Activated CD4-positive, alpha-beta T cell treated with anti-CD3 and anti-CD28 coated beads, Interleukin-2, amount 50 U/mL, for 48 hours (primary cell): Measurements from ENCODE around the gene SLC6A4.
"Not testable (repeated sequence)": the region's sequence is repeated elsewhere in the genome, so short reads cannot be mapped to it uniquely, and the experiment has no call there.

Experiments used
- DNase-seq, 2 experiments: peaks; one replicate each; pipeline ENCODE4 v3.0.0-alpha.2; 2020

SLC6A4 gene

DNA sequence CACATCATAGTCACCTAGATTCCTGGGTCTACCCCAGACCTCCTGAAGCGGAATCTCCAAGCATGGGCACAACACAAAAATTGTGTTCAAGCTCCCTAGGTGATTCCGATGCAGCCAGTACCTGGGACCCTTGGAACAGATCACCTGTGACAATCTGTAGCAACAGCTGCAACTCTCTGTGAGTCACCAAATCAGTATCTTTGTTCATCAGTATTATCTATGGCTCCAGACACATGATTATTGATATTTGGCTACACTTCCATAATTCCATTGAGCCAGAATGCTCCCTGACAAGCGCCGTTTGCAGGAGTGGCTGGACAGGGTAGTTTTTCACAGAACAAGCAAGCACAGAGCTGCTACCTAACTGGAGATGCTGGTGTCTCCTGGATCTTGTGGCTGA is 16.2 kb downstream of the SLC6A4 start:
- no peak for DNase-seq

DNA sequence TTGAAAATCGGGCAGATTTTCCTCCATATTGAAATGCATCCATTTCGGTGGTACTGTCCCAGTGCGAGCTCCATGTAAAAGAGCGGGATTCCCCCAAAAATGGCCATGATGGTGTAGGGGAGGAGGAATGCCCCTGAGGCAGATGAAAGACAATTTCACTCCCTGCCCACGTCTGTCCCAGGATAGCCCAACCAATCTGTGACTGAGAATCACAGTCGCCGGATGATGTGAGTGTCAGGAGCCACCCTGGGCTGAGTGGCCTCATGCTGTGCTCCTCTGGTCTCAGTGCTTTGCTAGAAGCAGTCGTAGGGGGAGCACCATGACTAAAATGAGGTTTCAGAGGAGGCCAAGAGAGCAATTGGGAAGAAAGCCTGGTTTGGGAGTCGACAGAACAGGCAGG is 16.7 kb downstream of the SLC6A4 start:
- no peak for DNase-seq

DNA sequence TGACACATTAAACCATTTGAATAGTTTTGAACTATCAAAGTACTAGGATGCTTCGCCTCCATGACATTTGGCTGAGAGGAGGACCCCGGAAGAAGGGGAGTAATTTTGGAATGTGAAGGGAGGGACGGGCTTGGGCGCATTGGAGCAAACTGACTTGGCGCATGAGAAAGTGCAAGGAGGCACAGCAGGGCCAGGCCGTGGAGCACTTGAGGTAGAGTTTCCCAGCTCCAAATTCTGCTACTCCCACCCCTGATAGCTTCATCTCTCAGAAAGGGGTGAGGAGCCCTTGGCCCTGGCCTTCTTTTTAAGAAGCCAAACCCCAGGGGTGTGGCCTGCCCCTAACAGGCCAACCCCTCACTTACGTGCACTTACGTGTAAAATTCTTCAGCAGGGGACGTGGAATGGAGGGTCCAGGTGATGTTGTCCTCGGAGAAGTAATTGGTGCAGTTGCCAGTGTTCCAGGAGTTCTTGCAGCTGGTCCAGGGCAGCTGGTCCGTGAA is 17.7 kb downstream of the SLC6A4 start:
- no peak for DNase-seq

DNA sequence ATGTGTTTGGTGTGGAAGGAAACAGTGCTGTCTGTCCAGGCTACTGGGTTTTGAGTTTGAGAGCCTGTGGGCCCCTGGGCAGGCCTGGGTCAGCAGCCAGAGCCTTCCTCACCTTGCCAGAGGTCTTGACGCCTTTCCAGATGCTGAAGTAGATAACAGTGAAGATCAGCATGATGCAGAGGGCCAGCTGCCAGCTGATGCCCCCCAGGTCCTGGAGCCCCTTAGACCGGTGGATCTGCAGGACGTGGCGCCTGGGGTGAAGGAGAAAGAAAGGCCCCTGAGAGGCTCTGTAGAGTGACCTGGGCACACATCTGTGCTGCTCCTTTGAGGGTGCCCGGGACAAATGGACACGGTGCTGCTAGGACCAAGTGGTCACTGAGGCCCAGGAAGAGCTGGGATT is 18.4 kb downstream of the SLC6A4 start:
- DNase-seq: no peak

DNA sequence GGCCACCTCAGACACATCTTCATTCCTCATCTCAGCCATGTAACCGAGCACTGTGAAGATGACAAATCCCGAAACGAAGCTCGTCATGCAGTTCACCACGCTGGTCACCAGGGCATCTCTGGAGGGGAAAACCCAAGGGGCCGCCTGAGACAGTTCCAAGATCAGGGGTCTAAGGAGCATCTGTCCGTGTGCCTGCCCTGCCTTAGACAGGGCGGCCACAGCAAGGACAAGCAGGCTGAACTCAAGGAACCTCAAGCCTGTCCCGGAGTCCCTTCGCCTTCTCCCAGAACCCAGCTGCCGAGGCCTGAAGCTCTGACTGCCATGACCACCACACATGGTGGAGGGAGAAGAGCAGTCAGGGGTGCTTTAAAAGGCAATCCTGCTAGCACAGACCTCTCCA is 22.7 kb downstream of the SLC6A4 start:
- DNase-seq: no peak

DNA sequence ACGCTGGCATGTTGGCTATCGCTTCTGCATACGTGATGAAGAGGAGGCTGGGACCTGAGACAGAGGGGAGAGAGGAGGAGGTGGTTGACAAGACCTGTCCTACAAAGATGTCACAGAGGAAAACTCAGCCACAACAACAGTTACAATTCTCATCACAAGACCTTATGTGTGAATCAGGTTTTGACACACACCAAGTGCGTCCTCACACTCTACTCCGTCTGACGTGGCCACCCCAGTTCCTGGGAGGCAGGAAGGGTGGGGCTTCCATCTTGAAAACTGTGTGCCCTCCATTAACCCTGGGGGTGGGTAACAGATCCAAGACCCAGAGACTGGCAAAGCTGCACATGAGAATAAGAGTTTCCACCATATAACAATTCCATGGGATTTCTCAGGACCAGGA is 24.1 kb downstream of the SLC6A4 start:
- DNase-seq: no peak

DNA sequence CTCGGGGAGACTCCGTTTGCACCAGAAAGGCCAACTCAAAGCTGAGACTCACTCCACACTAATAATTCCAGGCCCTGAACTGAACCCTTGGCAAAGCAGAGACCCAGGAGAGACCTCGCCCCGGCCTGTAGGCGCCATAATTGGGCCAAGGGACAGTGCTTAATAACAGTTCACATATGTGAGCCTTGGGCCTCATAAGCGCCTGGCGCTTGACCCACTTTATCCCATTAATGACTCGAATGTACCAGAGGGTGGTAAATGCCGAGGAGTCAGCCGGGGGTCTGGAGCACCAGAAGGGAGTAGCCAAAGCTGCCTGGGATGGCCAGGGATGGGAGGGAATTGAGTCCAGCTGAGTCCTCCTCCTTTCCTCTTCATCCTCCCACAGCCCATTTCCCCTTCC is 24.6 kb downstream of the SLC6A4 start:
- DNase-seq: no peak

DNA sequence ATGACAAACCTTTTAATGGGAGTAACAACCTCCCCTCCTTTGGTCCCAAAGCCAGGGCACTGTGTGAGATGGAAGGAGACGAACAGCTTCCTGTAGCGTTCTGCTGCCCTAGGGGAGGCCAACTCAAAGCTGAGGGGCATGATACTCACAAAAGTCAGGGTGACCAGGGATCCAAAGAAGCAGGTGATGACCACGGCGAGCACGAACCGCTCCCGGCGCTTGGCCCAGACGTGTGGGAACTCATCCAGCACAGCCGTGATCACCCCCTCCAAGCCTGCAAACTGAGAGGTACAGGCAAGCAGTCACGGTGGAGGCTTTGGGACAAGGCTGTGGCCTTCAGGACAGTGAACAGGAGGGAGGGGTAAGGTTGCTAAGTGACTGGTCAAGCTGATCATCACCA is 25.1 kb downstream of the SLC6A4 start:
- DNase-seq: no peak

DNA sequence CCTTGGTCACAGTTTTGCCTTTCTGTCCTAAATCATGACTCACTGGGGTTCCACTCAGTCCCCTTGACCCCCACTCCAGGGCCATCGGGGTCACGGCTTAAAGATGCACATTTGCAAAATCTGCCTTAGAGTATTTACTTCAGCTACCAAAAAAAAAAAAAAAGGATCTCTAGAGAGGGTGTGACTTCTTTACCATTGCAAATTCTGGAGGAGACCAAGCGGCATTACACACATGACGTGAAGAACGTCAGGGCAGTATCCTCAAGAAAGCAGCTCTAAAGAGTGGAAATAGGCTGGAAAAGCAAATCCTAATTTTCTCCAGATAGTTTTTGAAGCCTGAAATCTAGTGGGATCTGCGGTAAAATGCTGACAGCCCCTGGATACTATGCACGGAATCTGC is 25.6 kb downstream of the SLC6A4 start:
- DNase-seq: no peak

DNA sequence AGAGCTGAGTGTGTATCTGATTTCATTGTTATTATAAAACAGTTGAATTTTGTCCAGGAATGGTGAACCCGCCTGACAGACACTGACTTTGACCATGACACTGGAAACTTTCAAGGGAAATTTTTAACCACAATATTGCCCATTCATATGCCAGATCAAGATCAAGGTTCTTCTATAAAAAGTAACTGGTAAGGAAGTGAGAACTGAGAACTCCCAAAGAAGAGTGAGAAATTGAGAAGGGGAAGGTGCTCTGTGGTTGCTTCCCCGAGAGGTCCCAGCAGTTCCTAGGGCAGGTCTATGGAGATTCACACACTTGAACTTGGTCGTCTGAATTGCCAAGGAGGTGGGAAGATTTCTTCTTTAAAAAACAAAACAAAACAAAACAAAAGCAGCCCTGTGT is 27.3 kb downstream of the SLC6A4 start:
- DNase-seq: no peak

DNA sequence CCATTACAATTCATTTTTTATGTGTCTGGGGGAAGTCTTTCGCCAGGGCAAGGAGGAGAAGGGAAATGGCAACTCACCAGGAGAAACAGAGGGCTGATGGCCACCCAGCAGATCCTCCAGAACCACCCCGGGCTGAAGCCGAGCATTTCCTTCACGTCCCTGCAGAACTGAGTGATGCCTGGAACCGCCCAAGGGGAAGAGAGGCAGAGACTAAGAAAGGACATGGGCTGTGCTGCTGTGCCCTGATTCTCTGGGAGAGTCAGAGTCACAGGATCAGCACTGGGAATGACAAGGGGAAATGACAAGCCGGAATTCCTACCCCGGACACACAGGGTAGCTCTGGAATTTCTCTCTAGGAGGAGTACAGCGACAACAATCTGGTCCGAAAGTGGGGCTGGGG is 27.8 kb downstream of the SLC6A4 start:
- DNase-seq: no peak

DNA sequence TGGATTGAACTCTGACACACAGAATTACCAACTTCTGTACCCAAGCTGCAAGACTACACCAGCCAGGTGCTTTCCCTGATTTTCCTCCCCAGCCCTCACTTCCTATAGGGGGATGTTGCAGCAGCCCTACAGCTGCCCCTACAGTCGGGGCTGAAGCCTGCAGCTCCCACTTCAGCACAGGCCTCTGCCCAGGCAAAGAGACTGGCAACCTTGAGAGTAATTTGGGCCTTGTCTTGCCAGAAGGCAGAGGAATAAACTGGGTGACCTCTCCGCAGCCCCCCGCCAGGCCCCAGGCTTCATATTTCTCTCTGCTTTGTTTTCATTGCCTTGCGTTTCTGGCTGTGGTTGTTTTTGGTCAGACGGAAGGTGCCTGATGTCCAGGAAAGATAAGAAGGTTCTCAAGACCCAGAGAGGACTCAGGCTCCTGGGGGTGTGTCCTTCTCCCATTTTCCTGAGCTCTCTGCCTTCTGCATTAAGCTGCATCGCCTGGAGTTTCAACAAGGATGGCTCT is 32.0 kb downstream of the SLC6A4 start:
- no peak for DNase-seq

DNA sequence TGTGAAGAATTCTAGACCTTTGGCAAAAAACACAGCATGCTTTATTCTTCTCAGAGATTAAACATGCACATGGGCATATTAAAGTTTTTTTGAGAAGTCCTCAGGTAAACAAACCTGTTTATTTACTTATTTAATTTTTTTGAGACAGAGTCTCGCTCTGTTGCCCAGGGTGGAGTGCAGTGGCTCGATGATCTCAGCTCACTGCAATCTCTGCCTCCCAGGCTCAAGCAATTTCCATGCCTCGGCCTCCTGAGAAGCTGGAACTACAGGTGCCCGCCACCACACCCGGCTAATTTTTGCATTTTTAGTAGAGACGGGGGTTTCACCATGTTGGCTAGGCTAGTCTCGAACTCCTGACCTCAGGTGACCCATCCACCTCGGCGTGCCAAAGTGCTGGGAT is 34.8 kb downstream of the SLC6A4 start:
- DNase-seq: not testable (repeated sequence)

DNA sequence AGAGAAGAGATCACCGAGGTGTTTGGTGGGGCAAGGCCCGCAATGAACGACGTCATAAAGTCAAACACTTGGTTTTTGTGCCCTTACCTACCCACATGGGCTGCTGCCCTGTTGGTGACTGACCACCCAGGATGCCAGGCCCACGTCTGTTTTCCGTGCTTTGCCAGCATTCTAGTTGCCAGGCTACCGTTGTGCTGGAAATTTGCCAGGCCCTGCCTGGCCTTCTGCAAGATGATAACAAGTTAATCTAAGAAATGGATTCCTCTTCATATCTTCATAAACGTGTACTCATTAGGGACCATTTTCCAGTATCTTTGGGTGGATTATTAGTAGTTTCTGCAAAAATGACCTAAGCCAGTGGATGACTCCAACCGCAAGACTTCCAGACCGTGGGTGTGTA is 35.4 kb downstream of the SLC6A4 start:
- DNase-seq: no peak

DNA sequence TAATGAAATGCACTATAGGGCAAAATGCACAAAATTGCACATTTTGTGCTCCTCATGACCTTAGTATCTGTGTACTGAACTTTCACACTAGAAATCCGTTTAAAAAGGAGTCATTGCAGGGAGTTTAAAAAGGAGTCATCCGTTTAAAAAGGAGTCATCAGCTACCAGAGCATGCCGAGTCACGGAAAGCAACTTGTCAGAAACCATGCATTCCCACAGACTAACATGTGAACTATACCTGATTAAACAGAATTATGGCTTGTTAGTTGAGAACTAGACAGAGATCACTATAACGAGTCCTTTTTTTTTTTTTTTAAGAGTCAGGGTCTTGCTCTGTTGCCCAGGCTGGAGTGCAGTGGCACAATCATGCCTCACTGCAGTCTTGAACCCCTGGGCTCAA is 35.9 kb downstream of the SLC6A4 start:
- no peak for DNase-seq

DNA sequence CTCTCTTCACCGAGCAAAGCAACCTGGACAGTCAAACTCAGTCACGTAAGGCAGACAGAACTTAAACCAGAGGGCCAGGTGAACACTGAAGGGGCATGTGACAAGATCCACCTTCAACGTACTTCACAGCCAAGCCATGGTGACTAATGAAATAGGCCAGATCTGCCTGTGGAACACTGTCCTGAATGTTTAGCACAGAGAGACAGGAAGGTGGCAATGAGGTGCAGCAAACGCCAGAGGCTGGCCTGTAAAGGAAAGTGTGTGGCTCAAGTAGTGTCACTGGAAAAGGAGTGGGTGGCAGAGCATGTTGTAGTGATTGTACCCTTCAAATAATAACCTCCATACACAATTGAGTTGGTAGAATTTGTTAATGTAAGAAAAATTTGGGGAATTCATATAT is 38.1 kb downstream of the SLC6A4 start:
- no peak for DNase-seq

DNA sequence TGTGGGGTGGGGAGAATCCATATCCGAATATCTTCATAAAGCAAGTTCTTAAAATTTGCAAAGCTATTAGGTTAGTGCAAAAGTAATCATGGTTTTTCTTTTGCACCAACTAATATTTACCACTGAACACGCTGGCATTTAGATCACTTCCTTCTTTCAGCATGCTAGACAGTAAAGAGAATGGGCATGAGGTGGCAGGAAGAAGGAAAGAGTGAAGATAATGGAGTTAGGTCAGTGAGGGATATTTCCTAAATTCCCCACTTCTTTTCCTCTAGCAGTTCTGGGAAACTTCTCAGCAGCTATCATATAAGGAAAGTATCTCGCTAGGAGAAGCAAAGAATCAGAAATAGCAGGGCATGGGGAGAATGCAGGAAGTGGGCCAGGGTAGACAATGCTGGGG is 39.0 kb downstream of the SLC6A4 start:
- no peak for DNase-seq

DNA sequence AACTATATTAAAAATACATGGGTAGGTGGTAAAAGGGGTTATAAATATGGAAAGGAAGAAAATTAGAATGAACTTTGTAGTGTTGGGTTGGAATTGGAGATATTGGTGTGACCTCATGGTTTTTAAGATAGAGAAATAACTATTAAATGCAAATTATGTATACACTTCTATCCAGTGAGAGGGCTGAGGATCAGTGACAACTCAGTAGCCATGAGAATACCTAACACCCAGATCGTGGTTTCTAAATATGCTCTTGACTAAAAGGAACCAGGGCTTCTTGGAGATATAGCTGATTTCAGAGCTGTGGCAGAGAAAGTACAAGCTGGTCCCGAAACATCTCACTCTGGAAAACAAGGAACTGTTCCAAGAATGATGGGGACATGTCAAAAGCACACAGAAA is 44.4 kb downstream of the SLC6A4 start:
- no peak for DNase-seq

DNA sequence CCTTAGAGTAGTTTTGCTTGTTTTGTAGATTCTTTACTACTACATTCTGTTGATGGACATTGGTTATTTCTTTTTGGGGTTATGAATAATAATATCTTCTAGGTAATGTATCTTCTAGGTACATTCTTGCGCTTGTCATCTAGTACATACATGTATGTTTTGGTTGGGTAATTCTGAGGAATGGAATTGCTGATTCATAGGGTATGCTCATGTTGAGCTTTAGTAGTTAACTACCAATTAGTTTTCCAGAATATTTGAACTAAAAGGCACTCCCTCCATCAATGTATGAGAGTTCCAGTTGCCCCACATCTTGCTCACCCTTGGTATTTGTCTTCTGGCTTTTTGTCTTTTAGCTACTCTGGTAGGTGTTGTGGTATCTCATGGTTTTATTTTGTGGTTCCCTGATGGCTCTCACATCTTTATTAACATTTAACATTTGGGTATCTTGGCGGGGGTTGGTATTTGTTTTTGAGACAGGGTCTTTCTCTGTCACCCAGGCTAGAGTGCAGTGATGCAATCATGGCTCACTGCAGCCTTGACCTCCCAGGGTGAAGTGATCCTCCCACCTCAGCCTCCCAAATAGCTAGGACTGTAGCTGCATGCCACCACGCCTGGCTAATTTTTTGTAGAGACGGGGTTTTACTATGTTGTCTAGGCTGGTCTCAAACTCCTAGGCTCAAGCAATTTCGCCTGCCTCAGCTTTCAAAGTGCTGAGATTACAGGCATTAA is 47.1 kb downstream of the SLC6A4 start:
- DNase-seq: no peak

DNA sequence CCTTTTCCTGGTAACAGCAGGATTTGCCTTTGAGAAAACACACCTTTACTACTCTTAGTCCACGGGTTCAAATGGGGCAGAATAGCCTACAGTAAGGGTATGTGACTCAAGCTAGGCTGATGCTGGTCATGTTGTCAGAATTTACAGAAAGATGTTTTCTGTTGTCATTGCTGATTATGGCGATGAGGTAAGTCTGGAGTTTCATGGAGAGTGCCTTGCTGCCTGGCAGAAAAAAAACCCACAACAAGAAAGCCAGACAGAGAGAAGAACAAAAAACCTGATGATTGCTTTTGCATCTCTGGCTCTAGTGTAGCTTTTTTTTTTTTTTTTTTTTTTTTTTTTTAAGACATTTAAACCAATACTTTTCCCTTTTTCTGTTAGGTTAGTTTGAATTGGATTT is 47.9 kb downstream of the SLC6A4 start:
- no peak for DNase-seq

DNA sequence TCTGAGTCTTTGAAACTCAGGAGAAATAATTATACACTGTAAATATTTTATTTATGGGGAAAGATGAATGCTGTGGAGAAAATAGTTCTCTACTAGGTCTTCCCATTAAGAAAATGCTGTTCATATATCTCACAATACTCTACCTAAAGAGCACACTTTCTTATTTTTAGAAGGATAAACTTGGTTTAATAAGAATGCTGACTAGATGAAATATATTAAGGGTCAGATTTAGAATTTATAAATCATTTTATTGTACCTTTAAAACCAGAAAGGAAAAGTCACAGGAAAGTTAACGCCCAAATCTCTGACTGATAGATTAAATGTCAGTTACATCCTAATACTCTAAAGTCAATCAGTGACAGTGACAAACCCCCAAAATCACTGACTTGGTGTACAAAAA is 48.7 kb downstream of the SLC6A4 start:
- no peak for DNase-seq

DNA sequence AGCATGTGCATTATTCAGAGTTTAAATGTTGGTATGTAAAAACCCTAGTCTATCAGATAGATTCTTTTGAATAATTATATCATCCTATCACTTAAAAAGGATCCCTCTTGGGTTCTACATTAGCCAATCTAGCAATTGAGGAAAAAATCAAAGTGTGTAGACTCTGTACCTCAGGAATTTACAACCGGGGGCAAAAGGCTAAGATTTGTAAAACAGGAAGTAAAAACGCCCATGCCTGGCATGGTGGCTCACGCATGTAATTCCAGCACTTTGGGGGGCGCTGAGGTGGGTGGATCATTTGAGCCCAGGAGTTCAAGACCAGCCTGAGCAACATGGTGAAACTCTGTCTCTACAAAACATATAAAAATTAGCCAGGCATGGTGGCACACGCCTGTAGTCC is 58.6 kb downstream of the SLC6A4 start:
- DNase-seq: no peak

DNA sequence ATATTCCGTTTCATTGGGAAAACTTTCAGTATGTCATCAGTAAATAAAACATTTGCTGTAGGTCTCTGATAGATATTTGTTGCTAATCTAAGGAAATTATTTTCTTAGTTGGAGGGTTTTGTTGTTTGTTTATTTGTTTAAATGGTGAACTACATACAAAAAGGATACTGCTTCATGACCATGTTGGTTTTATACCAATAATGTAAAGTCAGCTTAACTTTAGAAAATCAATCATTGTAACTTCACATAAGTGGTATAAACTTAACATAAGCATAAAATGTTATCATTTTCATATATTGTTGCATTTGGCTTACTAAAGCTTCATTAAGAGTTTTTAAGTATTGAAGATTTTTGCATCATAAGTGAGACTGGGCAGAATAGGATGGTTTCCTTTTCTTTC is 60.9 kb downstream of the SLC6A4 start:
- DNase-seq: no peak

DNA sequence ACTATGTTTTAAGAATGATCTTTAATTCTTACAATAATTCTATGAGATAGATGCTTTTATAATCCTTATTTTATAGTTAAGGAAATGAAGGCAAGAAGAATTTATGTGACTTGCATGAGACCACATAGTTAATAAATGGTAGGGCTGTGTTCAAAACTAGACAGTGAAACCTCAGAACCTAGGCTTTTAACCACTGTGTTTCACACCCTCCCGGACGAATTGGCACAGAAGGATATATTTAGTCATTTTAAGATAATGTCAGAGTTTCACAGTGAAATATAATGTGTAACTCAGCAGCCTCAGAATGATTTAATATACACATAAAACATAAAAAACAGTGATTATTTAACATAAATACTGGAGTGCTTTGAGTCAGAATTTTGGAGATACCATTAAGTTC is 61.8 kb downstream of the SLC6A4 start:
- peak in 1 of 2 experiments; percentile 19 for DNase-seq

DNA sequence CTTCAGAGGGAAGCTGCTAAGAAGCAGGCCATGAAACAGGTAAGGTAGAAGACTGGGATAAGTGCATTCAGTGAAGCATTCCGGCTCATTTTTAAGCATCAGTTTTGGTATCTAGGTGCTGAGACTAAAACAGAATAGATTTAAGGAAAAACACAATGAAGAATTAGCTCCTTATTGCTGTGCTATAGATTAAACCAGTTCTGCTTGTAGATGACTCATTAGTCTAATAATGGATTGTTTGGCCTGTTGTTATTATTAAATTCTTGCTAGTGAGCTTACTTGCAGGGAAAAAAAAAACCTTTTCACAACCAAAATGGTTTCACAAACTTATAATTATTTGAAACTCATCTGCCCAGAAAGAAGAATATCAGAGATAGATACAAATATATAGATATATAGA is 62.9 kb downstream of the SLC6A4 start:
- no peak for DNase-seq
